SW480 (cell line): Measurements from ENCODE around the gene DAB2.
"Not testable (repeated sequence)": the region's sequence is repeated elsewhere in the genome, so short reads cannot be mapped to it uniquely, and the experiment has no call there.

Source experiments
- DNase-seq: peaks from one replicate; pipeline ENCODE4 v3.0.0-alpha.2; 2016; ENCODE audit warnings: low spot score

DAB2 gene

GRCh38 chr5:39340506-39340905 lies 84.3 kb downstream of the DAB2 start:
- no peak for DNase-seq

GRCh38 chr5:39337252-39337915 lies 87.4 kb downstream of the DAB2 start:
- no peak for DNase-seq

GRCh38 chr5:39334296-39334695 lies 90.5 kb downstream of the DAB2 start:
- DNase-seq = not testable (repeated sequence)

- DNase-seq = no peak
Measured at GRCh38 chr5:39333104-39333503, 91.7 kb downstream of the DAB2 start.

- DNase-seq = no peak
Measured at GRCh38 chr5:39331861-39332381, 92.9 kb downstream of the DAB2 start.

GRCh38 chr5:39328731-39329130 lies 96.0 kb downstream of the DAB2 start:
- DNase-seq = no peak

GRCh38 chr5:39323542-39323941 lies 101.2 kb downstream of the DAB2 start:
- no peak for DNase-seq
